CD4-positive, alpha-beta T cell treated with Interleukin-17A for 1 hour (primary cell): ENCODE data around the gene CCL23.
A peak's percentile ranks its signal among the peaks of the same experiment; 100 is the strongest.
"Not testable (repeated sequence)": the region's sequence is repeated elsewhere in the genome, so short reads cannot be mapped to it uniquely, and the experiment has no call there.

Source experiments
- DNase-seq: peaks from one replicate; pipeline ENCODE4 v3.0.0-alpha.2; 2020

CCL23 gene

GRCh38 chr17:36017799-36018198 is at the start of gene CCL23:
CCL23 (minus strand) TSS chr17:36017972; CDS start chr17:36017897, 75 bp downstream.
- no peak for DNase-seq

DNA sequence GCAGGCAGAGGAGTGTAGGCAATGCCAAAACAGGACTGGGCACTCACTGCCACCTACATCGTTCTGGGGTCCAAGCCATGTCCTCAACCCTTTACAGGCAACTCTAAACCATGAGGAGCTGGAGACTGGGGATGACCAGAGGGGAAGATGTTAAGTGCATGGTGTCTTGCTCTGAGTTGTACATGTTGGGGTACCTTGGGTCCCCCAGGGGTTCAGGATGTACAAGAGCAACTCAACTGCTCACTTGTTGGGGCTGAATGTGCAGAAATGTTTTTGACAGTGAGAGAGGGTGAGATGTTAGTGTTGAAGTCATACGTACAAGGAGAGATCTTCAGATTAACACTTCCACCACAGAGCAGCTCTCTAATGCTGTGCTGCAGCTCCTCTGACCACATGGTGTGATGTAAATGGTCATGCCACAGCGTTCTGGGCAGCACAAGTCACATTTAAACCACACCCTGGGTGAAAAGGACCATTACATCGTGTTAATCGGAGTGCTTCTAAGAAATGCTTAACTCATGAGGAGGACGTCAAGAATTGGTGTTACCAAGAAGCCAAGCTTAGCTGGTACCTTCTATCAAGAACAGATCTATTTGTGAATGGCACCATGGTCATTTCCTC is 48.7 kb upstream of the CCL23 start:
- DNase-seq, result peak; percentile 69

DNA sequence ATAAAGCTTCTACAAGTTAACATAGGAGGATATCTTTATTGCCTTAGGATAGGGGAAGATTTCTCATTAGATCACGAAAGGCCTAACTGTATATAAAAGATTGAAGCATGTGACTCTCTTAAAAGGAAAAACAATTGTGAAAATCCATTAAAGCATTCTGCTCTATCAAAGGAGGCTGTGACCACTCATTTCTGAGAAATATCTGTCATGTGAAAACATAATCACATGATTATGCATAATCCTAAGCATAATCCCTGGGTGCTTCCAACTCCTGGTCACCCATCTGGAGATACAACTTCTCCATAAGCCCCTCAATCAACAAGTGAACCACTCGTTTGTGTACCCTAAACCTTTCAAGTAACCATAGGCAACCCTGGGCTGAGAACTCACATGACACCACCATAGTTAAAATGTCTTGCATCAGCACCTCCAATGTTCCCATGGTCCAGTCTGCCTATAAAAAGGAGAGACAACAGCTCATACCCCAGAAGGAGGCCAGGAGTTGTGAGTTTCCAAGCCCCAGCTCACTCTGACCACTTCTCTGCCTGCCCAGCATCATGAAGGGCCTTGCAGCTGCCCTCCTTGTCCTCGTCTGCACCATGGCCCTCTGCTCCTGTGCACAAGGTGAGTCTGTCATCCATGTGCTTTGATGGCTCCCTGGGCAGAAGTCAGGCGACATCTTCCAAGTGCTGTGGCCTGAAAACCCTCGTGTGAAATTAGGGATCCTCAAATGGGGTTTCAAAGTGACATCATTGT is 46.2 kb upstream of the CCL23 start, which contains the start of gene CCL18:
CCL18 (plus strand) TSS at position 487 of the 756 bp plus-strand sequence; CDS start at position 558, 71 bp downstream.
- DNase-seq, result no peak

DNA sequence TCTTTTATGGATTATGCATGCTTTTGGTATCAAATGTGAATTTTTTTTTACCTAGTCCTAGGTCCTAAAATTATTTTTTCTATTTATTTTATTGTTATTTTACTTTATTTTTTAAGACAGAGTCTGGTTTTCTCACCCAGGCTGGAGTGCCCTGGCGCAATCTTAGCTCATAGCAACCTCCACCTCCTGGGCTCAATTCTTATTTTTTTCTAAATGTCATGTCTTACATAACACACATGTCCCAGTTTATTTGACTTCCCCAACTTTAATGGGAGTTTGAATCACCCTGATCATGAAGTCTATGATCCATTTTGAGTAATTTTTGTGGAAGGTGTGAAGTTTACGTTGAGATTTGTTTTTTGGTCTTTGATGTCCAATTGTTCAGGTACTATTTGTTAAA is 43.0 kb upstream of the CCL23 start:
- no peak for DNase-seq

- DNase-seq, result no peak
Measured at GRCh38 chr17:36059406-36059805, 41.6 kb upstream of the CCL23 start.

- no peak for DNase-seq
Measured at GRCh38 chr17:36057911-36058310, 40.1 kb upstream of the CCL23 start.

- no peak for DNase-seq
Measured at GRCh38 chr17:36055921-36056520, 38.2 kb upstream of the CCL23 start.

DNA sequence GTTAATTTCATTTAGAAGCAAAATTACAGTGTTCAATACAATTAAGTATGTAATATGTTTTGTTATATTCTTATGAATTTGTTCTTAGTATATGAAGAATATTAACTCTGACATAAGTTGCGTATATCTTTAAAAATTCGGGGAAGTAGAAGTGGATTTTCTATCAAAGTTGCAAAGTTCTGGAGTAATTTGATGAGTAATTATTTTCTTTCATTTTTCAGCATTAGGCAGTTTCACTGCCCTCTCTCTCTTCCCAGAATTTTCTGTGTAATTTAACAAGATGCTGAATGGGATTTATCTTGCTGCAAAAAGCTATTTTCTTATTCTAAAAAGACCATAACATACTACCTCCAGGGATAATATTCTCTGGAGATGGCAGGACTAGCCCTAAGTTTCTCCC is 37.4 kb upstream of the CCL23 start:
- DNase-seq, result no peak

GRCh38 chr17:36049643-36050042 is 31.9 kb upstream of the CCL23 start:
- DNase-seq, result no peak

- no peak for DNase-seq
Measured at GRCh38 chr17:36048066-36048465, 30.3 kb upstream of the CCL23 start.

- DNase-seq, result no peak
Measured at GRCh38 chr17:36036235-36036634, 18.5 kb upstream of the CCL23 start.

- DNase-seq, result no peak
Measured at GRCh38 chr17:36034127-36034526, 16.4 kb upstream of the CCL23 start.

- no peak for DNase-seq
Measured at GRCh38 chr17:36030956-36031355, 13.2 kb upstream of the CCL23 start.

GRCh38 chr17:36027761-36028160 is 10.0 kb upstream of the CCL23 start:
- DNase-seq, result no peak

GRCh38 chr17:36024106-36024869 is 6.5 kb upstream of the CCL23 start:
- no peak for DNase-seq

- no peak for DNase-seq
Measured at GRCh38 chr17:36019423-36019822, 1.7 kb upstream of the CCL23 start.

DNA sequence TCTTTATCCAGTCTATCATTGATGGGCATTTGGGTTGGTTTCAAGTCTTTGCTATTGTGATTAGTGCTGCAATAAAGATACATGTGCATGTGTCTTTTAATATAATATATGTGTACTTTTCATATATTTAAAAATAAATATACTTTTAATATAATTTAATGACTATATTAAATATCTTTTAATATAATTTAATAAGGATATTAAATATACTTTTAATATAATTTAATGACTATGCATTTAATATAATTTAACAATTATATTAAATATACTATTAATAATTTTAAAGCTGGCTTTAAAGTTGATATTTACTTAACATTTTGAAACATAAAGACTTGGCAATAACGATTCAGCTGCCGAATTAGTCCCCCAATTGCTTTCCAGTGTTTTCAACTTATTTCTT is 1.2 kb downstream of the CCL23 start:
- DNase-seq, result no peak

DNA sequence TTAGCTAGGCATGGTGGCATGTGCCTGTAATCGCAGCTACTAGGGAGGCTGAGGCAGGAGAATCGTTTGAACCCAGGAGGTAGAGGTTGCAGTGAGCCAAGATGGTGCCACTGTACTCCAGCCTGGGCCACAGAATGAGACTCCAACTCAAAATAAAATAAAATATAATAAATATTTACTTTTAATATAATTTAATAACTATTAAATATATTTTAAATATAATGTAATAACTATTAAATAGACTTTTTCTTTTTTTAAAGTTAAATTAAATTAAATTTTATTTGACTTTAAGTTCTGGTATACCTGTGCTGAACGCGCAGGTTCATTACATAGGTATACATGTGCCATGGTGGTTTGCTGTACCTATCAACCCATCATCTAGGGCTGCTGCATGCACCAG is 1.9 kb downstream of the CCL23 start:
- not testable (repeated sequence) for DNase-seq

DNA sequence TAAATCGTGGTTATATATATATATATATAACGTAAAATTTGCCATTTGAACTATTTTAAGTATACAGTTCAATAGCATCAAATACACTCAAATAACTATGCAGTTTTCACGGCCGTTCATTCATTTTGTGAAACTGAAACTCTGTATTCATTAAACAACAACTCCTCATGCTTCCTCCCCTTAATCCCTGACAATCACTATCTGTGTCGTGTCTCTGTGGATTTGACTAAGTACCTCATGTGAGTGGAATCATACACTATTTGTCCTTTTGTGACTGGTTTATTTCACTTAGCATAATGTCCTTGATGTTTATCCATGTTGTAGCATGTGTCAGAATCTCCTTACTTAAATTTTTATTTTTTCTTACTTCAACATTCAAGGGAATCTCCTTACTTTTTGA is 2.8 kb downstream of the CCL23 start:
- no peak for DNase-seq

DNA sequence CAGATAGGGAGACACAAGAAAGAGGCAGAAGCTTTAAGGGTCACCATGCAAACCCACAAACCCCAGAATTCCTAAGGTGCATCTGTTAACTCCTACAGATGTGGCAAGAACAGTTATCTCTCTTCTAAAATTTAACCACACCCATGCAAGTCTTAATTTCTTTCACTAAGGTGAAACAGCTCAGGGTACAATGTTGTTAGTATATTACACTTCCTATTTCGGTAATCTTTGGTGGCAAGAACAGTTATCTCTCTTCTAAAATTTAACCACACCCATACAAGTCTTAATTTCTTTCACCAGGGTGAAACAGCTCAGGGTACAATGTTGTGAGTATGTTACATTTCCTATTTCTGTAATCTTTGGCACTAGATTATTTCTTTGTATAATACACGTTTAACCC is 6.6 kb downstream of the CCL23 start:
- no peak for DNase-seq

DNA sequence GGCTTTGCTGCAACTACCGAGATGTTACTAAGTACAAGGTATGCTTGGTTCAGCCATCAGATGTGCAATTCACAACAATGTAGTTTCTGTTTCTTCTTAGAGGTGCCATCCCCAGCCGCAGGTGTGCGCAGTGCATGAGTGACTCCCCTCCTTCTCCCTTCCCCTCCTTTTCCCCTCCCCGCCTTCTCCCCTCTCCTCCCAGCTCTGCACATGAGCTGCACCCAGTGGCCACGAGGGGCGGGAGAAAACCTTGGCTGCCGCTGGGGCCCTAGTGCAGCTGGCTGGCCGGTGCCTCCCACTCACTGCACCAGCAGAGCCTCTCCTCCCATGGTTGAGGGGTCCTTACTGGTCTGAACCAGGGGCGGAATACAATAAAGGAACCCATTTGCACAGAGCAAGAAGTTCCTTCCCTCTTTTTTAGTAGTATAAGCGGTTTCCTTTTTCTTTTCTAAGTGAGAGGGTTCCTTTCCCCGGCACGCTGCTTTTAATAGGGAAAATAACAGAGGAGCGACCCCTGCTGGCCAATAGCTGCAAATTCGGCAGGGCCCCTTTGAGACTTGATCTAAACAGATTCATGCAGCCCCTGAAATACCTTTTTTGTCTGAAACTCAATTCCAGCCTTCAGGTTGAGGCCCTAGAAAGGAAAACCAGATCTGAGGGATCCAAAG is 8.6 kb downstream of the CCL23 start:
- peak; percentile 5 for DNase-seq

GRCh38 chr17:36004594-36005108 is 13.1 kb downstream of the CCL23 start:
- DNase-seq, result peak; percentile 8

DNA sequence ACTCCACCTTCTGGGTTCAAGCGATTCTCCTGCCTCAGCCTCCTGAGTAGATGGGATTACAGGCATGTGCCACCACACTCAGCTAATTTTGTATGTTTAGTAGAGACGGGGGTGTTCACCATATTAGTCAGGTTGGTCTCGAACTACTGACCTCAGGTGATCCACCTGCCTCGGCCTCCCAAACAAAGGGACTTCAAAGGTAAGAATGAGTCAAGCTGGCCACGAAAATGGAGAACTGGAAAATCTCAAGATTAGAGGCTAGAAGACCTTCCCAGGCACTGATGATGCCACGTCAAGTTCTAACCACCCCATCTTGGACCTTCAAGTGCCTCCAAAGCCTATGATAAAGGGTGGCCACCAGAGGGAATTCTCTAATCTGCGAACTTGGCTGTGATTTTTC is 15.1 kb downstream of the CCL23 start:
- no peak for DNase-seq
